ENCODE data around the gene VN1R5.
A peak's percentile ranks its signal among the peaks of the same experiment; 100 is the strongest.
"Not testable (repeated sequence)": the region's sequence is repeated elsewhere in the genome, so short reads cannot be mapped to it uniquely, and the experiment has no call there.

VN1R5 gene

DNA sequence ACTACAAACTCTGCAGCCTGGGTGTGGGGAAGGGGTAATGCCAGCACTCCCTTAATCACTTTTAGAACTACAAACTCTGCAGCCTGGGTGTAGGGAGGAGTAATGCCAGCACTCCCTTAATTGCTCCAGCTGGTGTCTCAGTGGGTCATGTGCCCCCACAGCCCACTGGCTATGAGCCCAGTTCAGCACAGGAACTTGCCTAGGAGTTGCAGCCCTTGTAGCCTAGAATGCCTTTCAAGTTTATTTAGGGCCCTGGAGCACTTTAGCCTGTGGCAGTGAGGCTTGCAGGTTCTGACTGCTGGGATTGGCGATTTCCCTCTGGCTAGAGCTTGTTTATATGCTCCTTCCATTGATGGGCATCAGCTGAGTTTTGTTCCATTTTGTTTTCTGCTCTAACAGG, 17.1 kb downstream of the VN1R5 start:
- peak; percentile 71 for DNase-seq (ENCODE audit: low read depth, low spot score)

DNA sequence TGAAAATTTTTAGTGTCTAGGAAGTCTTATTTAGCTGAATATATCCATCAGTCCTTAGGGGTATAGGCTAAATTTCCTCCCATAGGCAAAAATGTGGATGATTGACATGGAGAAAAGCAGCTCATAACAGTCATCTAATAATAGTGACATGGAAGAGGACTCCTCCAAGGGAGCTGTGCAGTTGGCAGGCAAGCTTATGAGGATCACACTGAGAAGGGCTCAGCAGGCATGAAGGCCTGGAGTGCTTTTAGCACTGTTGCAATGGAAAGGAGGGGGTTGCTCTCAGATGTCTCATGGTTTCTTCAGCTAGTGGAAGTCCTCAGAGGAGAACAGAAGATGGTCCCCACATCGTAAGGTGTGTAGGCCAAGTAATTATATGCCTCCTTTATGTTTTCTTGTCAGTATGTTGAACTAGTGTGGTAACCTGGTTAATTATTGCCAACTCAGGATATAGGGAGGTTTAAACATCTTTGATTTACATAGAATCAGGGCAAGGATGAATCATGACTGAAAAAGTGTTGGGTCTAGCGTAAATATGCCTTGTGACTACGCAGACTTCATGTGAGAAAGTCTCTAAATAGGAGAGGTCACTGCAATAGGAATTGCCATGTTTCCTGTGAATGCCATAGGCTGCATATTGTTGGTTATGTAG, 18.9 kb downstream of the VN1R5 start:
- no peak for DNase-seq (ENCODE audit: low read depth, low spot score)

DNA sequence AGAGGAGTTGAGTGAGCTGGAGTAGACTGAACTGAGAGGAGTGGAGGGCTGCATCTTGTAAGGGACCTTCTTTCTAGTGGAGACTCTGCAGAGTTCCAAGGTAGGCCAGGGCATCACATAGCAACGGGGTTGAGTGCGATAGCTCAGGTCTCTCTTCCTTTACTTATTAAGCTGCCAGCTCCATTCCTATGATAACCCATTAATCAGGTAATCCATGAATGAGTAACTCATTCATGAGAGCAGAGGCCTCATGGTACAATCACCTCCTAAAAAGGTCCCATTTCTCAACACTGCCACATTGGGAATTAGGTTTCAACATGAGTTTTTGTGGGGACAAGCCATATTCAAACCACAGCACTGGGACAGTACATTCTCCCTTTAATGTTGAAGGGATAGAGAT, 21.3 kb downstream of the VN1R5 start:
- no peak for DNase-seq (ENCODE audit: low read depth, low spot score)

DNA sequence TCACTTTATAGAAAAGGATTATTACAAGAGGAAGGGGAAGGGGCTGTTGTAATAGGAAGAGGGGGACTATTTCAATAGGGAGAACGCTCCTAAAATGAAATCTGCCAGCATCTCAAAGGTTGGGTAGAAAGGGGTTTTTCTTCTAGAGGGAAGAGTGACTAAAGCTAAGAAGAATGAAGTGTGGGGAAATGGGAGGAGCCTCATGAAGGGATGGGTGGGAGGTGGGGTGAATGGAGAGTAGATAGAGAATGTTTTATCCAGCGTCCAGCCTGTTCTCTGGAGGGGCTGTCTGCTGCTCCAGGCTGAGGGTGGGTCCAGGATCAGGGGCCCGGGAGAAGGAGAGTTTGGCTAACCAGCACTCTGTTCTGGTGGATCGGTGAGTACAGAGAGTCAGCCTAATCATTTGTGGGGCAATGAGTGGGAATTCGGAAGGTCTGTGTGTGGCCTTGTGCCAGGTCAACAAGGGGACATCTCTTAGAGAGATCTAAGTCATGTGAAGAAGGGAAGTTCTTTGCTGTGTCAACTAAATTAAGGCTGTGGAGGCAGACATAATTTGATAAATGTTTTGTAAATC, 25.2 kb downstream of the VN1R5 start:
- no peak for DNase-seq (ENCODE audit: low read depth, low spot score)

DNA sequence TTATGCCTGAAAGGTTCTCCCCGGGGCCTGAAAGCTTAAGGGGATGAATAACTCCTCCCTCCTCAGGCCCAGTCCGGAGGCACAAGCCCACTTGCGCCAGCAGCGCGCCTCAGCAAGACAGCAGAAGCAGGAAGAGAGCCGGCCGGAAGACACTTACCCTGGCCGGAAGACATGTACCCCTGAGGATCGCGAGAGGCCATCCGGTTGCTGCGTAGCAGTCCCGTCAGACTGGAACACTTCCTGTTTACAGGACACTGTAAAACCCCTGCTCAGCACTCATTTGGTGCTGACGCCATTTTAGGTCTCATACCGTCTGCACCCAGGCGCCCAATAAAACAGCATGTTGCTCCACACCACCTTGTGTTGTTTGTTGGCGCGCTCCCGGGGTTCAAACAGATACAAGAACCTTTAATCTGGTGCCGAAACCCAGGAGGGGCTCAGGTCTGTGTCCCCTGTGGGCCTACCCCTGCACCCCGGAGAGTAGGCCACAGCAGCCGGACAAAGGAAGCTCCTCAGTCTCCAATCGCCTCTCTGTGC, 30.3 kb downstream of the VN1R5 start:
- no peak for DNase-seq (ENCODE audit: low read depth, low spot score)

DNA sequence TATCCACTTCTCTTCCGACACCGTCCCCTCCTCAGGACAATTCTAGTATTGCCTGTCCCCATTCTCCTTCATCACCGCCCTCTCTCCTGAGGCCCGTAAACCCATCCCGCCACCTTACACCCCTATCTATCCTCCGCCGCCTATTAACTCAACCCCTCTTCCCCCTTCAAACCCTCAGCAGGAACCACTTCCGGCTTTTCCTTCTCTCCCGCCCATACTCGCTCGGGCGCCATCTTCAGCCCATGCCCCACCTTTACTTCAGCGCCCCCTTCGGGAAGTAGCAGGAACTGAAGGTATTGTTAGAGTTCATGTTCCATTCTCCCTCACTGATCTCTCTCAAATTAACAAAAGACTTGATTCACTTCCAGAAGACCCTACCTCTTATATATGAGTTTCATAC, 31.6 kb downstream of the VN1R5 start:
- no peak for DNase-seq (ENCODE audit: low read depth, low spot score)

DNA sequence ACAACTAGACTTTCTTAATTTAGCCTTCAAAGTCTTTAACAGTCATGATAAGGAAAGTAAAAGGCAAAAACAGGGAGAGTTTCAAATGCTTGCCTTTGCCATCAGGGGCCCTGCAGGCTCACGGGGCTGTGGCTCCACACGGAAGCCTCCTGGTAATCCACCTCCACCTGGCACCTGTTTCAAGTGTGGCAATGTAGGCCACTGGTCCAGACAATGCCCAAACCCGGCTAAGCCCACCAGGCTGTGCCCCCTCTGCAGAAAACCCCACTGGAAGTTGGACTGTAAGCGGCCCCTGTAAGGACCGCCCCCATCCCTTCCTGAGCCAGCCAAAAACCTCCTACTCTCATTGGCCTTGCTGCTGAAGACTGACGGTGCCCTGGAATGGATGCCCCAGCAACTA, 32.5 kb downstream of the VN1R5 start:
- no peak for DNase-seq (ENCODE audit: low read depth, low spot score)

DNA sequence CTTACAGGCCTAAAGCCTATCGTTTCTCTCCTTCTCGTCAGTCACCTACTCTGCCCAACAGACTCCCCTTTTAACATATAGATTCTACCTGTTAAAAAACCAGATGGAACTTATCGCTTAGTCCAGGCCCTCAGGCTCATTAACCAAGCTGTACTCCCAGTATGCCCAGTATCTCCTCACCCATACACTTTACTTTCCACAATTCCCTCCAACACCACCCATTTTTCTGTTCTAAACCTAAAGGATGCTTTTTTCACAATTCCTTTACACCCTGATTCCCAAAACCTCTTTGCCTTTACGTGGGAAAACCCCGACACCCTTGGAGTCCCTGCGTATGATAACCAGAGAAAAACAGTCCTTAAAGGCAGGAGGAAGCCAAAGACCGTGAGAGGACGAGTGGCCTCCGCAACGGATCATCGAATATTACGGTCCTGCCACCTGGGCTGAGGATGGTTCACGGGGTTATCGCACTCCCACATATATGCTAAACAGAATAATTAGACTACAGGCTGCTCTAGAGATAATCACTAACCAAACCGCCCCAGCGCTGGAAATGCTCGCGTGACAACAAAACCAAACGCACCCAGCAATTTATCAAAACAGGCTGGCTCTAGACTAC, 33.5 kb downstream of the VN1R5 start:
- DNase-seq (ENCODE audit: low read depth, low spot score), result not testable (repeated sequence)

DNA sequence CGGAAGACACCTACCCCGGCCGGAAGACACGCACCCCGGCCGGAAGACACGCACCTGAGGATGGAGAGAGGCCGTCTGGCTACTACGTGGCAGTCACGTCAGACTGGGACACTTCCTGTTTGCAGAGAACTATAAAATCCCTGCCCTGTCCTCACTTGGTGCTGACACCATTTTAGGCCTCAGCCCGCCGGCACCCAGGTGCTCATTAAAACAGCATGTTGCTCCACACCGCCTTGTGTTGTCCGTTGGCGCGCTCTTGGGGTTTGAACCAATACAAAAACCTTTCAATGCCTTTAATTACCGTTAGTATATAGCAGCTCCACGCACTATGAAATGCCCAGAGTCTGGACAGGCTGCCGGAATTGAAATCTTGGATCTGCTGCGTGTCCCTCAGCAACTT, 34.7 kb downstream of the VN1R5 start:
- DNase-seq (ENCODE audit: low read depth, low spot score), result no peak

DNA sequence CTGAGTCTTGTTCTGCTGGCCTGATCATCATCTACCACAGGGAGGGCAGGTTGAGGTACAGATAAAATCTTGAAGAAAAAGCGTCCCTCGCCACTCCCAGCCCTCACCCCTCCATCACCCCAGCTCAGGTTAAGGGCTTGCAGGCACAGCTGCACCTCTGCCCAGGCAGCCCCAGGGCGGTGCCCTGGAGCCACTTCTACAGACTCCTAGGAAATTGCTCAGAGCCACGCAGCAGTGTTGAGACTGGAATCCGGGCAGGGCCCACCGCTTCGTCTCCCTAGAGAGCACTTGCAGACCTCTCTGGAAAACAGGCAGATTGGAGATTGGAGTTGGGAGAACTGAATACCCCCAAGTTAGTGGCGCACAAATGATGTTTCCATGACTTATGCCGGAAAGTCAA, 35.3 kb downstream of the VN1R5 start:
- no peak for DNase-seq (ENCODE audit: low read depth, low spot score)

DNA sequence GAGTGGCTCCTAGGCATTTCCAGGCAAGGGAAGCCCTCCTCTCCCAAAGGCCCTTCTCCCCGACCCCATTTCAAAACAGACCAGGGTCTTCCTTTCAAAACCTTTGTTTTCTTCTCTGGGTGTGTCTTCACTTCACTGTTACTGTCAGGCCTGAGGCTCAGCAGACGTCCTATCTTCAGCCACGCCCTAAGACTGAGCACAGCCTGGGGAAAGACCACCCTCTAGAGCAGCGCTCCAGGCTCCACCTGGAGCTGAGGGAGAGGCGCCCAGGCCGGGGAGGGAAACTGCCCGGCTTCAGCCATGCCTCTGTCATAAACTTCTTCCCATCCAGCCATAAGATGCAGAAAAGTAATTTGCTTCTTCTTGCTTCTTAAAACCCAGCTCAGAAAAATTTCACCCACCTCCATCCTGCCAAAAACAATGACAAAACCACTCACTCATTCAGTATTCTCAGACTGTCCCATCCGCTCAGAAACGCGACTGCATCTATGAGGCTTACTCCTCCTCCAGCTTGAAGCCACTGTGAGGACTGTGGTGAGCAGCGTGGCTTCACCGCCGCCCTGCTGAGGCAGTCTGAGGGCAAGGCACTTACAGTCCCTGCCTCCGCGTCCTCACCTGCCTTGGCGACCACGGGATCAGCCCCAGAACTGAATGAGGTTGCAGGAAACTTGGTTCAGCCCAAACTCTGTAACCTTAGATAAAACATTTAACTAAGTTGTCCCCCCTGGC, 36.1 kb downstream of the VN1R5 start:
- peak; percentile 75 for DNase-seq (ENCODE audit: low read depth, low spot score)

DNA sequence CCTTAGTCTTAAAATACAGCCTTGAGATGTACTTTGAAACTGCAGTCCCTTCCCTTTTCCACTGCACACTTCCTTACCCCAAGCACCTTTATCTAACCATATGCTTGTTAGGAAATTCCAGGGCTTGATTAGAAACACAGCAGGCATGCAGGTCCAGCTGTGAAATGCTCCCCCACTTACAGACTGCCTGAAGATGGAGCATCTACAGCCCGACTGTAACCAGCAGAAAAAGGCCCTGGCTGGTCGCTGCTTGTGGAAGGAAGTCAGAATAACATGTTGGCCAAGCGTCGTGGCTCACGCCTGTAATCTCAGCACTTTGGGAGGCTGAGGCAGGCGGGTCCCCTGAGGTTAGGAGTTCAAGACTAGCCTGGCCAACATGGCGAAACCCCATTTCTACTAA, 37.2 kb downstream of the VN1R5 start:
- peak; percentile 63 for DNase-seq (ENCODE audit: low read depth, low spot score)

DNA sequence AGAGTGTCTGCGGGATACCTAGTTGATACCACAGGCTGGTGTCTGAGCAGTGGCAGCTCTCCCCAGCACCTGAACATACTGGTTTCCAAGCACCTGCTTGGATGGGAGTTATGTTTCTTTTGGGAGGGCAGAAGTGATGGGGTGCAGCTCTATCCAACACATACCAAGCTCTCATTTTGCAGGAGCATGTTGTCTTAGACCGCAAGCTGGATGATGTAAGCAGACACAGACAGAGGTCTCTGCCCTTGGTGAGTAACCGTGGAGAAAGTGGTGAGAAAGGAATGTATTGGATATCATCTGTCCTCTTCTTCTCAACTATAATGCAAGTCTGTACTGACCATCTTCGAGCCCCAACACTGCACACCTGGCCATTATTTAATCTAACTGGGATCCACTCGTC, 38.4 kb downstream of the VN1R5 start:
- DNase-seq (ENCODE audit: low read depth, low spot score), result no peak

DNA sequence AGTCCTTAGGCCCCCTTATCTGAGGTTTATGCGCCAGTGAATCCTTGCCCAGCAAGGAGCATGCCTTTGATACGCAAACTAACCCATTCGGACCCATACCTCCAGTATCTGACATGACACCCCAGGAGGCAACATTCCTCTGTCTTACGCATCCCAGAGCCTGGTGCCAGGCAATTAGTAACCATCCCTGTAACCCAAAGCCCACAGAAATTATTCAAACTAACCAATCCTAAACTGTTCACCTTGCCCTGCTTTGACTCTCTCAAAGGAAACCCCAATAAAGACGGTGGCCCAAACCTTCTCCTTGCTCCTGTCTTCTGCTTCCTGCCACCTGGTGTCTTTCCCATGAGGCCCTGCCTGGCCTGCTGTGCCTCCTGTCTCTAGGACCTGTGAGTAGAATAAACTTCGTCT, 39.4 kb downstream of the VN1R5 start:
- DNase-seq (ENCODE audit: low read depth, low spot score), result peak; percentile 73

DNA sequence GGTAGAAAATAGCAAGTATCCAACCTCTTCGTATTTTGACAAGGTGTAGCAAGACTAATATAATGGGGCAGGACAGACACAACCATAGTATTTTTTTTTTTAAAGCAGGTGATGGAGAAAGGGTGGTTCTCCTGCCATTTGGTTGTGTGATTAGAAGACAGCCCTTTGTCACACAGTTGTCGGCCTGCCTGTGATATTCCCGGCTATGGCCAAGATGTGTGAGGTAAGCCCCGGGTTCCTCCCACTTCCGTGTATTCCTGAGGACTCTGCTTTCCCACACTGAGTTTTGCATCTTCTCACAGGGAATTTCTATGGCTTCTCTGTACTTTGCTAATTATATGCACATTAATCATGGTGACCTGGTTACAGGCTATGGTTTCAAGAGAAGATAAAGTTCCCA, 39.9 kb downstream of the VN1R5 start:
- DNase-seq (ENCODE audit: low read depth, low spot score), result no peak

DNA sequence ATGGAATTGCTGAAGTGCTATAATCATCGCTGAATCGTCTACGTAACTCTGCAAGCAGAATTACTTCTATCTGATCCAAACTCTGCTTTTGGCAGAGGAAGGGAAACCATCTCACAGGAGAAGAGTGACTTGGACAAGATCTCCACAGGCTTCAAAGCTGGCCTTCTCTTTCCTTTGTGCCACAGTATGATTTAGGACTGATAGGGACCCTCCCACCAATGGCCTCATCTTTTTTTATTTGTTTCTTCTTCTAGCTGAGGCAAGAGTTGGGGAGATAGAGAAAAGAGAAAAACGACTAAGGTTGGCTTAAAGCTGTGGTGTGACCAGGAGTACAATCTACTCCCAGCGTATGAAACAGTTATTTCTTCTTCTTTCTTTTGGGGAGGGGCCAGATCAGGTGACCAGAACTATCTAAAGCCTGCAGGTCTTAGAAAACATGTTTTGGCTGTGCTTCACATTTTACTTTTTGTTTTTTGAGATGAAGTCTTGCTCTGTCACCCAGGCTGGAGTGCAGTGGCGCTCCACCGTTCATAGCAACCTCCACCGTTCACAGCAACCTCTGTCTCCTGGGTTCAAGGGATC, 40.8 kb downstream of the VN1R5 start:
- no peak for DNase-seq (ENCODE audit: low read depth, low spot score)

DNA sequence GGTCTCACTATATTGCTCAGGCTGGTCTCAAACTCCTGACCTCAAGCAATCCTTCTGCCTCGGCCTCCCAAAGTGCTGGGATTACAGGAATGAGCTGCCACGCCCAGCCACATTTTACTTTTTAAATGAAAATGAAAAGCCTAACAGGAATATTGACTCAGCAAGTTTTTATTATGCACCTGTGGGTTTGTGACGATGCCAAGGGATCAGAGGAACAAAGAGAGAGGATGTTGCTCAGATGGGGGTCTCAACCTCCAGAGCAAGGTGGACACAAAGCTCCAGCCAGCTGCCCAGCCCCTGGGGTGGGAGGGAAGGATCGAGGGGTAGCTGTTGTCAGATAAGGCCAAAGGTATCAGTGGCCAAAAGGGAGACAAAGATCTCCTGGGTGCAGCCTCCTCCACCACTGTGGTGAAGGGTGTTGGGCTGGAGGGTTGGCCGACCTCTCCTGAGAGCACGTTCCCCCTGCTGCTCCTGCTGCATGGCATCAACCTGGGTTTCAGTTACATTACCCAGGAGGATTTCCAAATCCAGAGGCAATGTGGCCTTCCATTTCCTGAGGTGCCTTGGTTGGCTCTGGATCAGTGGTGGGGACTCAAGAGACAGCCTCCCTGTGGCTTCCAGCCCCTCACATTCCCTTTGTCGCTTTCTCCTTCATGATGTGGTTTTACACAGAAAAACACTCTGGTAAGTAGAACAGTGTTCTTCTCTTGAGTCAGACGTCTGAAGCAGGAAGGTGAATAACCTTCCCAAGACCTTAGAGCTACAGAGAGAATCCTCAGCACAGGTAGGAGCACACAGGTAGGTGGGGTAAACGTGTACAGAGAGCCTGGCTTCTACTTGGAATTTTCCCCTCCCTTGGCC, 41.6 kb downstream of the VN1R5 start:
- DNase-seq (ENCODE audit: low read depth, low spot score), result no peak

DNA sequence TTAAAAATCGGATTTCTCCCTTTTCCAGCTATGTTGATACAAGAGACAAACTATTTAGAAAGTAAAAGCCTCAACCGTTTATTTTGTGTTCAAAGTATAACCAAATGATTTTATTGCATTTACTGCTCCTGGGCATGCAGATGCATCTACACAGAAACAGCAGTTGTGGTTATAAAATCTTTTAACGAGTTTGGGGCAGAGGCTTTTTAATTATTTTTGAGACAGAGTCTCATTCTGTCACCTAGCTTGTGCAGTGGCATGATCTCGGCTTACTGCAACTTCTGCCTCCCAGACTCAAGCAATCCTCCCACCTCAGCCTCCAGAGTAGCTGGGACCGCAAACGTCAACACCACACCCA, 42.2 kb downstream of the VN1R5 start:
- DNase-seq (ENCODE audit: low read depth, low spot score), result no peak

DNA sequence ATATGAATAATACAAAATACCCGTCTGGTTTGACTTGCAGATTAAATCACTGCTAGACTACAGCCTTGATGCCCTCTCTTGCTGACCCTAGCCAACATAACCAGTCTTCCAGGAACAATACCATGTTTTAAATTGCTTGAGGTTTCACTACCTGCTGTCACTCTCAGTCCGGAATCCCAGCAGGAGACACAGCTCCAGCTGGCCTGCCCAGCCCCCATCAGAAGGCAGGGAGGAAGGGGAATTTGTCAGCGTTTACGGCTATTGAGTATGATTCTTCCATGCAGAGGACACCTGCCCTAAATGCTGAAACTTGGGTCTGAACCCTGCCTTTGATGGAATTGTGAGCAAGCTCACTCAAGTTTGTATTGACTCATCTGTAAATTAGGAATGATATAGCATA, 42.8 kb downstream of the VN1R5 start:
- DNase-seq (ENCODE audit: low read depth, low spot score), result no peak

DNA sequence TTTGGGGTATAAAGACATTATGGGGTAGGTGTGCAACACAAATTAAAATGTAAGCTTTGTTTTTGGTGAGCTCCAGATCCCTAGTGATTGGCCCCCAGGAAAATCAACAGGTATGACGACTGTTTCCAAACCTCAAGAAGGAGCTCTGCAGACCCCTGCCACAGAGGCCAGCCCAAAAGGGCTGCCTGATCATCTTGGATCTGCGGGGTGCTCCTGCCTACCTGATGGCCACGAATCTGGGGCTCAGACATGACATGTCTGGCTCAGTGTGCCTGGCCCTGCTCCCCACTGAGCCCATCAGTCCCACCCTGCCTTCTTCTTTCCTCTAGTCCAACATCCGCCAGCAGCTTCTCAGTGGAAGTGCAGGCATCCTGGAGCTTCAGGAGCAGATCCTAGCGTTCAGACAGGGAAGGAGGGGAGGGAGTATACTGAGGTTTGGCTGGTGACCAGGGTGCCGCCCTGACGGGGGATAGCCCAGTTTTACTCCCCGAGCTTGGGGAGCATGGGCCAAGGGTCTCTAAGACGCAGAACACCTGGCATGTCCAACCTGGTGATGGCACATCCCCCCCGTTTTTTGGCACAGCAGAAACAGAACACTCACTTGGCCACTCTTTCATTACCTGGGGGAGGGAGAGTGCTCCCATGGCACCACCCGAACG, 44.0 kb downstream of the VN1R5 start:
- DNase-seq (ENCODE audit: low read depth, low spot score), result no peak

All from ELF-1 (cell line).